B cell (primary cell): ENCODE measurements around the gene PAEP.
"Not testable (repeated sequence)": the region's sequence is repeated elsewhere in the genome, so short reads cannot be mapped to it uniquely, and the experiment has no call there.

Experiments
- CTCF ChIP-seq: fragments of 200-600 bp; IDR thresholded peaks from one replicate; pipeline ENCODE4 v1.8.0; 2022; ENCODE audit warnings: antibody characterized with exemption, mild to moderate bottlenecking
- EZH2 ChIP-seq: IDR thresholded peaks from 2 replicates; pipeline ENCODE4 v1.6.1; 2012; ENCODE audit warnings: borderline replicate concordance, low read depth, mild to moderate bottlenecking, moderate library complexity, low read length; ENCODE audit not compliant: insufficient read depth, poor library complexity, severe bottlenecking

GRCh38 chr9:135543262-135543894, 18.2 kb upstream of the PAEP start:
- TF ChIP-seq CTCF, EZH2: not testable (repeated sequence)
